ENCODE measurements around the gene PDX1.
A peak's percentile ranks its signal among the peaks of the same experiment; 100 is the strongest.

The PDX1 gene

DNA sequence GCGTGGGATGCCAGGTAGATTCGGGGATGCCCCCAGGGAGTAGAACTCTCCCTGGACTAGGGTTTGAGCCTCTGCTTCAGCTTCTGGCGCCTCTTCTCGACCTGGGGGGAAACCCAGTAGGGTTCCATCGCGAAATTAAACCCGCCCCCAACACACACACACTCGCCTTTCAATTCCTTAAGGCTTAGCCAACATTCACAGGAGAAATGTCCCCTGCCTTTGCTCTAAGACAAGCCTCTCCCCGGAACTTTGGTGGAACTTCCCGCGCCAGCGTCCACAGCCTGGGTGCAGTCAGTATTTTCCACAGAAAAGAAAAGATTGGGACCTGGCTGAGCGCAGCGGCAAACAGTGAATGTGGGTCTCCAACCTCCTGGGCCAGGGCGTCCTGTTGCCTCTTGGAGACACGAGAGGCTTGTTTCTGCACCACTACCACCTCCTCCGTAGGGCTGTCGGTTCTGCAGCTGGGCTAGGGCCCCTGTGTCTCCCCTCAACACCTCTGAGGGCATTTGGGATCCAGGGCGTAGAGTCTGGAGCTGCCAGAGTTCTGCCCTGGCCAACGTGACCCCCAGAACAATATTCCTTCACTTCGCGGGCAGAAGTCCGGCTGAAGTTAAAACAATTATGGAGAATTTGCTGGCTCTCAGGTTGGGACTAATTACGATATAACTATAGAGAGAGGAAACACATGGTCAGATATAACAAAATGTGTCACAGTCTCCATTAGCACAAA, 3.2 kb downstream of the PDX1 start:
- DNase-seq (ENCODE audit: low read depth), result no peak

GRCh38 chr13:27923794-27924528, 4.2 kb downstream of the PDX1 start:
- no peak for DNase-seq (ENCODE audit: low read depth)

DNA sequence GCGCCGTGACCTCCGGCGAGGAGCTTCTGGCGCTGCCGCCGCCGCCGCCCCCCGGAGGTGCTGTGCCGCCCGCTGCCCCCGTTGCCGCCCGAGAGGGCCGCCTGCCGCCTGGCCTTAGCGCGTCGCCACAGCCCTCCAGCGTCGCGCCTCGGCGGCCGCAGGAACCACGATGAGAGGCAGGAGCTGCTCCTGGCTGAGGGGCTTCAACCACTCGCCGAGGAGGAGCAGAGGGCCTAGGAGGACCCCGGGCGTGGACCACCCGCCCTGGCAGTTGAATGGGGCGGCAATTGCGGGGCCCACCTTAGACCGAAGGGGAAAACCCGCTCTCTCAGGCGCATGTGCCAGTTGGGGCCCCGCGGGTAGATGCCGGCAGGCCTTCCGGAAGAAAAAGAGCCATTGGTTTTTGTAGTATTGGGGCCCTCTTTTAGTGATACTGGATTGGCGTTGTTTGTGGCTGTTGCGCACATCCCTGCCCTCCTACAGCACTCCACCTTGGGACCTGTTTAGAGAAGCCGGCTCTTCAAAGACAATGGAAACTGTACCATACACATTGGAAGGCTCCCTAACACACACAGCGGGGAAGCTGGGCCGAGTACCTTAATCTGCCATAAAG, 4.8 kb downstream of the PDX1 start:
- DNase-seq (ENCODE audit: low read depth), result no peak

DNA sequence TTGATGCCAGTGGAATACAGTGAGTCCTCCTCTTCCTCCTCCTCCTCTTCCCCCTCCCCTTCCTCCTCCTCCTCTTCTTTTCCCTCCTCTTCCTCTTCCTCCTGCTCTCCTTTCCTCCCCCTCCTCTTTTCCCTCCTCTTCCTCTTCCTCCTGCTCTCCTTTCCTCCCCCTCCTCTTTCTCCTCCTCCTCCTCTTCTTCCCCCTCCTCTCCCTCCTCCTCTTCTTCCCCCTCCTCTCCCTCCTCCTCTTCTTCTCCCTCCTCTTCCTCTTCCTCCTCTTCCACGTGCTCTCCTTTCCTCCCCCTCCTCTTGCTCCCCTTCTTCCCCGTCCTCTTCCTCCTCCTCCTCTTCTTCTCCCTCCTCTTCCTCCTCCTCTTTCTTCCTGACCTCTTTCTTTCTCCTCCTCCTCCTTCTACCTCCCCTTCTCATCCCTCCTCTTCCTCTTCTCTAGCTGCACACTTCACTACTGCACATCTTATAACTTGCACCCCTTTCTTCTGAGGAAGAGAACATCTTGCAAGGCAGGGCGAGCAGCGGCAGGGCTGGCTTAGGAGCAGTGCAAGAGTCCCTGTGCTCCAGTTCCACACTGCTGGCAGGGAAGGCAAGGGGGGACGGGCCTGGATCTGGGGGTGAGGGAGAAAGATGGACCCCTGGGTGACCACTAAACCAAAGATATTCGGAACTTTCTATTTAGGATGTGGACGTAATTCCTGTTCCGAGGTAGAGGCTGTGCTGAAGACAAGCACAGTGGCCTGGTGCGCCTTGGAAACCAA, 5.6 kb downstream of the PDX1 start:
- DNase-seq (ENCODE audit: low read depth), result no peak

DNA sequence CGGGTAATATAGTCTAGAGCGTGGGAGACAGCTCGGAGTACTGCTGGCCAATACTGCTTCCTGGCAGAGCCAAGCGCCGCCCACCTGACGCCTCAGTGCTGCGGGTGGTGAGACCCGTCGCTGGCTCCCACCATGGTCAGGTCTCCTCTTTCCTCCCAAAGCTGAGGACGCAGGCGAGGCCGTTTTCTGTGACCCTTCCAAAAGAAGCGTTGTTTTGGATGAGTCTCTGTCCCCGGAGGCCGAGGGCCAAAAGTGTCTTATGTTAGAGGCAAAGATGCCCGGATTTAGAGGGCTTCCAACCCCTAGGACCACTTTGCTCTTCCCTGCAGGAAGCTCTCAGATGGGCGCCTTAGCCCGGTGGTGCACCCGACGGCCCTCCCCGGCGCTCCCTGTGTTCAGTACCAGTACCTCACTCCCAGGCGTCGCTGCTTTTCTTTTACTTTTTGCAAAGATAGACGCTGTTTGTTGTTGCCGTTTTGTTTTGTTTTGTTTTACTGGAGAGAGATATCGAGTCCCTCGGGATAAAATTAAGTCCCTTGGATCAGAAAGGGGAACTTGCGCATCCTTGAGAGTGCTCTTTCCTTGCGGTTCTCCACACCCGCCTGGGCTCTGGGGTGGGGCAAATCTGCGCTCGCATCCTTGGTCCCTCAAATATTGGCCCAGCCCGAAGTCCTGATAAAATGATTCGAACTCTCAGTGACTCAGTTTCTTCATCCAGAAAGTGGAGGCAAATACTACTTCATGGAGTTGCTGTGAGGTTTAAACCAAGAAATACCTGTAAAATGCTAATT, 7.0 kb downstream of the PDX1 start:
- no peak for DNase-seq (ENCODE audit: low read depth)

DNA sequence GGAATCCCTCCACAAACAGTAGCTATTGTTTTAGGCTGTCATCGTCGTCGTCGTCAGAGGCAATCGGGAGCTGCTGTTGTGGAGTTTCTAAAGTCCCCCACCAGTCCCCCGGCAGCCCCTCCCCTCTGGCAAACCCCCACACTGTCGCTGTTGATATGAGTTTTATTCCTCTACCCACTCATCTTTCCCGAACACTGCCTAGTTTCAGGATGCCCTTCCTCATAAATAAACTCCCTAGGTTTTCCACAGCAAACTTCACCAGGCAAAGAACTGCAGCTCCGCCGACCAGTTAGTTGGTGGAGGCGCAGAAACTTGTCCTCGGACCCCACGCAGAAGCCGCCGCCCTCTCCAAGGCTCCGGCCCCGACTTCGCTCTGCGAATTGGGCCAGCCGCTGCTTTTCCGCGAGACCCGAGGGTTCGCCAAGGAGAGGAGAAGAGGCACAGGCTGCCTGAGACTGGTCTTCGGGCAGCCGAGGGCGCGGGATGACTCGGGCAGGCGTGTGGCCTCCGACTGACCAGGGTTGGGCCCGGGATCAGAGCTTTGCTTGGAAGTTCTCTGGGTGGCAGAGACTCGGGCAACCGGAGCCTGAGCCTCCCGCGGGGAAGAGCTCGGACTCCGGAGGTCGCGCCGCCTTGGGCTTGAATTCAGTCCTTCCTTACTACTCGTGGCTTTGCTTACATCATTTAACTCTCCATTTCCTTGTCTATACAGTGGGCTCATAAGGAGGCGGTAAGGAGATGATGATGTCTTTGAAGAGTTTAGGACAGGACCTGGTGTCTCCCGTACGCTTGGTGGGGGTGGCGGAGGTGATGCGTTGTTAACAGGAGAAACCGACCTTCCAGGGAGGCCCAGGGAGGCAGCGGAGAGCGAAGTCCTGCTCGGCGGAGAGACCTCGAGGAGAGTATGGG, 7.9 kb downstream of the PDX1 start:
- DNase-seq (ENCODE audit: low read depth), result no peak

GRCh38 chr13:27928353-27928804, 8.6 kb downstream of the PDX1 start:
- DNase-seq (ENCODE audit: low read depth), result no peak

DNA sequence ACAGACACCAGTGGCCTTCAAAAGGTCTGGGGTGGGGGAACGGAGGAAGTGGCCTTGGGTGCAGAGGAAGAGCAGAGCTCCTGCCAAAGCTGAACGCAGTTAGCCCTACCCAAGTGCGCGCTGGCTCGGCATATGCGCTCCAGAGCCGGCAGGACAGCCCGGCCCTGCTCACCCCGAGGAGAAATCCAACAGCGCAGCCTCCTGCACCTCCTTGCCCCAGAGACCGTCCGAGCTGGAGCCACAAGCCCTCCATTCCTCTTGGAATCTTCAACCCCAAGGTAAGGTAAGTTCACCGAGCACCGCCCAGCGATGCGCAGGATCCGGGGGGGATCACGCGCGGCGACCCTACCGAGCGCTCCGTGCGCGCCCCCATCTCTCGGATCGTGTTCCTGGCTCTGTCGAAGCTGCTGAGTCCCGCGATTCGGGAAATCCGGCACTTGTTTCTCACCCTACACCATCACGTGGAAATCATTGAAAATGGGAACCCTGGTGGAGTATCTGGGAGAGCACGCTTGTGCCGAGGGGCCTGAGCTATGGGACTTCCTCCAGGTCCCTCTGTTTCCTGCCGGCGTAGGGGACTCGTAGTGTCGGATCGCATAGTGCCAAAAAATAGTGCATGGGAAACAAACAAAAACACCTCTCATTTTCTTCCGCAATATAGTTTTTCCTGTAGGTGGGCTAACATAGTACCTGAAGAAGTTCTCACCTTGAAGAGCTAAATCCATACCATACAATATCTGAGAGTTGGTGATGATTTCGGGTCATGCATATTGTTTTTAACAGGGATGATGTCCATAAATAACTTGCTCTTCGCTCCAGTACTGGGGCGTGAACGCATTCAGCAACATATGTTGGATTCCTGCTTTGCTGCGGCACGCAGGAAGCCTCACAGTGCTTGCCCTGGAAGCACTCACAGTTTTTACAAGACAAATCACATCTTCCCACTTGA, 9.3 kb downstream of the PDX1 start:
- no peak for DNase-seq (ENCODE audit: low read depth)

DNA sequence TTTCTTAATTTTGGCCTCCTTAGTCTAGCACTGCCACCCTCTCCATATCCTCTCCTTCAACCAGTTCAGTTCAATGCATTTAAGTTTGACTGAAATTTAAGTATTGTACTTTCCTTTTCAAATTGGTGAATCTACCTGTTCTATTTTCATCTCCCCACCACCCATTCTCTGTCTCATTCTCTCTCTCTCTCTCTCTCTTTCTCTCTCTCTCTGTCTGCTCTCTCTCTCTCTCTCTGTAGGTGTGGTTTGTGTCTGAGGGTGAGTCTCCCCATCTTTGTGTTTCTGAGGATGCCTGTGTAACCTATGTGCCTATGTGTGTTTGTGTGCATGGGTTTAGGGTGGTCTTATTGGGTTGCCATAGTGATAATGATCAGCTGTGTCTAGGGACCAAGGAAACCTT, 10.1 kb downstream of the PDX1 start:
- no peak for DNase-seq (ENCODE audit: low read depth)

DNA sequence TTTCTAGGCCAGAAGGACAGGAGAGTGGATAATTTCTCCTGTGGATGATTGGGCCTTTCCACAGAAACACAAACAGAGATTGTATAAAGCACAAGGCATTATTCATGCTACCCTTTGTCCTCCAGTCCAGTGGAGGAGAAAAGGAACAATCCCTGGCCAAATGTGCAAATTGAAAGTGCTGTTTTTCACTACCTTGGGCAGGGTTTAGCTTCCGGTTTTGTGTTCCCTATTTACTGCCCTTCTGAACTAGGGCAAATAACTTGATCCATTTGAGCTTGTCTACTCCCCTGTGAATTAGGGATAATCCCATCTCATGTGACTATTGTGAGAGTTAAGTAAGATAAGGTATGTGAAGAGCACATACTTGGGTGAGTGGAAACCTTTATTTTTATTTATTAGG, 13.3 kb downstream of the PDX1 start:
- no peak for DNase-seq (ENCODE audit: low read depth)

DNA sequence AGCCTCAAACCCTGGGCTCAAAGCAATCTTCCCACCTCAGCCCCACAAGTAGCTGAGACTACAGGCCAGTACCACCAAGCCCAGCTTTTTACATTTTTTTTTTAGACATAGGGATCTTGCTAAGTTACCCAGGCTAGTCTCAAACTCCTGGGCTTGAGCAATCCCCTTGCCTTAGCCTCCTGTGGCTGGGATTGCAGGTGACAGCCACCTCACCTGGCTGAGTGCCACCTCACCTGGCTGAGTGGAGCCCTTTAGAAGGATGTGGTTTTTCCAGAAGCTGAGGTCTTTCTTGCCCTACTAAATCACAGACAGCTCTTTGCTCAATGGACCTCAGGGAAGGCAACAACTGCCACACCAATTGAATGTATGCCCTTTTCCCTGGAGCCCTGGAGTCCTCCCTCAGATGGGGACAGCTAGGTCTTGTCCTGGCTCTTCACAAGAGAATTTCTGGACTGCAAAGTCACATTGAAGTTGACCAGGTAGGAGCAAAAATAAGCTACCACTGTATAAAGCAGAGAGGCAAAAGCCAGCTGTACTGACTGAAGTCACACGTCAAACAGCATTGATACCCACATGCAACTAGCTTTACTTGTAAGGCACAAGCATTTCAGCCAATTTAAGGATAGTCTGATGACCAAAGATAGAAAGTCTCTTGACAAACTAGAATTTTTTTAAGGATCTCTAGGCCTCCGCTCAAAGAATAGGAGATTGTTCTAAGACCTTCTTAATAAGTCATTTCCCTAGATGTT, 14.0 kb downstream of the PDX1 start:
- no peak for DNase-seq (ENCODE audit: low read depth)

DNA sequence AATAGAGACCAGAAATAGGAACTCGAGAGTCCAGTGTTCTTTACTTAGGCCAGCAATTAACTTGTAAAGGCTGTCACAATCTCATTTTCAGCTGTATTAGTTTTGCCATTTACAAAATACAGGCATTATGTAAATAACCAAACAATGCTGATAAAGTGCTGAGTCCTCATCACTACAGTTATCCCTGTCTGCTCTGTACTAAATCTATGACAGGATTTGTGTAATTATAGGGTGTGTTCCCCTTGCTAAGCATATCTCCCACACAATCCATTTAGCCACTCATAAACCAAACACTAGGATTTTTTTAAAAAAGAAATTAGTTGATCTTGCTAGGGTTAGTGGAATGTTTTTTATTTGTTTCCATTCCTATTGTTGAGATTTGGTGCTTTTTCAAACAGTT, 23.2 kb downstream of the PDX1 start:
- DNase-seq (ENCODE audit: low read depth), result no peak

DNA sequence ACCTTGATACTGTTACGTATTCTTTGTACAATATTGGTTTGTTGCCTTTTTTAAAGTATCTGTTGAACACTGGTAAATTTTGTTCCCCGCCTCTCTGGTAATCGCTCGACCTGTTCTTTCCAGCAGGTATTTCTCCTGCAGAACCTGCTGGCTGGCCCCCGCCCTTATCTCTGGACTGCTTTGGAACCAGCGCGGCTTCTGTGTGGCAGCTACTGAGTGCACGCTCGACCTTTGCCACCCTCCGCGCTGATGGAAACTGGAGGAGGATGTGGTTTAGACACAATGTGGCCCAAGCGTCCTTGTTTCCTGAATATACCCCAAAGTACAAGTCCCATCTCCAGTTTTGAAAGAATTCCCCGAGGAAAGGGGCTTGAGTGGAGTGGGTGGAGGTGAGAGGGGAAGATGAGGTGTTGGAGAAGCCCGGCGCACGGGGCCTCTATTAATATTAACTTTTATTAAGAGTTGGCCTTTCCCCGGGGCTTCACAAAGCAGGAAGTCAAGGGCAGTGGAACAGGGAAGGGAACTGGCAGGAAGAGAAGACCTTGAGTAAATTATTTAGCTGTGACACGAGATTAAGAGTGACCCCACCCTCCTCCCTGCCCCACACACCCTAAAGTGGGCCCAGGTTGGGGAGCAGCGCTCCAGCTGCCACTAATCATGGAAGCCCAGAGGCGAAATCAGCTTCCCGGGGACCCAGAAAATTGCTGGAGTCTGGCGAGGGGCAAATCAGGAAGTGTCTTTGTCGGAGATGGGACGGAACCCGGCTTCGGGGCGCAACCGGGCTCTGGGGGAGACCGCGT, 33.3 kb downstream of the PDX1 start:
- no peak for DNase-seq (ENCODE audit: low read depth)

- DNase-seq (ENCODE audit: low read depth), result peak; percentile 70
Measured at GRCh38 chr13:27953676-27954405, 34.0 kb downstream of the PDX1 start.

DNA sequence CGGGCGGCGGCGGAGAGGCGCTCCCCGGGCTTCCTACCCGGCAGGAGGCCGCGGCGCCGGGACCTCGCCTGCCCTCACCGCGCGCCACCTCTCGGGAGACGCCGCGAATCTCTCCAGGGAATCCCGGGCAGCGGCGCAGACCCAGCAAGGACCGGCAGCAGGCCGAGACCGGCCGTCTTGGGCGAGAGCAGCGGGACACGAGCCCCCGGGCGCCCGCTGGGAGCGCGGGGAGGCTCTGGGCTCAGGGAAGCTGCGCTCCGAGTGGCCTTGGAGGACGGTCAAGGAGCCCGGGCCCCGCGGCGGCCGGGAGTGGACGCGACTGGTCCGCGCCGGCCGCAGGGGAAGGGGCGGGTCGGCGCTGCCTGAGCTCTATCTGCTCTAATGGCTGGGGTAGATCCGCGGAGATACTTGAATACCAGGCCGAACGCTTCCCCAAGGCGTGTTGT, 34.6 kb downstream of the PDX1 start:
- DNase-seq (ENCODE audit: low read depth), result peak; percentile 41

GRCh38 chr13:27955014-27955591, 35.3 kb downstream of the PDX1 start:
- no peak for DNase-seq (ENCODE audit: low read depth)
